H9 (cell line): ENCODE data around the gene BAIAP2L1. TPM values are rescaled to one million over a fixed set of nuclear protein-coding genes. Genes with fewer than 3 reads are reported as not detected.
A peak's percentile ranks its signal among the peaks of the same experiment; 100 is the strongest.

ENCODE experiments used
- DNase-seq: peaks from one replicate; pipeline ENCODE4 v3.0.0-alpha.2; 2017
- H2AFZ ChIP-seq: one replicate; pipeline ENCODE4 v1.6.1; 2013; ENCODE audit warnings: mild to moderate bottlenecking, low read length, control low read depth, moderate library complexity
- H2AK5ac ChIP-seq: 2 replicates; pipeline ENCODE4 v1.6.1; 2013; ENCODE audit warnings: low read length, control low read depth, mixed read lengths; ENCODE audit not compliant: insufficient read length
- H2BK120ac ChIP-seq: one replicate; pipeline ENCODE4 v1.6.1; 2013; ENCODE audit warnings: low read depth, mild to moderate bottlenecking, low read length, control low read depth, inconsistent platforms; ENCODE audit not compliant: poor library complexity, severe bottlenecking
- H2BK12ac ChIP-seq: 2 replicates; pipeline ENCODE4 v1.6.1; 2013; ENCODE audit warnings: low read length, control low read depth, mixed read lengths, low read depth; ENCODE audit not compliant: insufficient read length
- H2BK15ac ChIP-seq: 2 replicates; pipeline ENCODE4 v1.6.1; 2013; ENCODE audit warnings: low read depth, low read length, control low read depth
- H2BK20ac ChIP-seq: one replicate; pipeline ENCODE4 v1.6.1; 2013; ENCODE audit warnings: low read depth, mild to moderate bottlenecking, low read length, control low read depth, inconsistent platforms; ENCODE audit not compliant: poor library complexity, severe bottlenecking
- H2BK5ac ChIP-seq: 2 replicates; pipeline ENCODE4 v1.6.1; 2013; ENCODE audit warnings: low read length, control low read depth, mixed read lengths; ENCODE audit not compliant: insufficient read length
- H3K14ac ChIP-seq: 2 replicates; pipeline ENCODE4 v1.6.1; 2013; ENCODE audit warnings: low read length, control low read depth; ENCODE audit not compliant: insufficient read depth
- H3K18ac ChIP-seq: 2 replicates; pipeline ENCODE4 v1.6.1; 2013; ENCODE audit warnings: low read depth, mild to moderate bottlenecking, mixed read lengths, low read length, control low read depth; ENCODE audit not compliant: insufficient read length
- H3K23ac ChIP-seq: 2 replicates; pipeline ENCODE4 v1.6.1; 2013; ENCODE audit warnings: low read length, control low read depth, mixed read lengths, low read depth; ENCODE audit not compliant: insufficient read length
- H3K23me2 ChIP-seq: 2 replicates; pipeline ENCODE4 v1.6.1; 2013; ENCODE audit warnings: low read depth, mild to moderate bottlenecking, mixed read lengths, low read length, control low read depth; ENCODE audit not compliant: insufficient read length, poor library complexity, severe bottlenecking
- H3K27ac ChIP-seq: 2 replicates; pipeline ENCODE4 v1.5.1; 2013; ENCODE audit warnings: low read length, control low read depth, mixed read lengths, low read depth; ENCODE audit not compliant: insufficient read length
- H3K27me3 ChIP-seq: 2 replicates; pipeline ENCODE4 v1.6.1; 2013; ENCODE audit warnings: low read length, control low read depth, inconsistent platforms; ENCODE audit not compliant: insufficient read depth
- H3K4ac ChIP-seq: 2 replicates; pipeline ENCODE4 v1.6.1; 2013; ENCODE audit warnings: low read depth, mild to moderate bottlenecking, control low read depth, inconsistent platforms, low read length, moderate library complexity
- H3K4me1 ChIP-seq: 2 replicates; pipeline ENCODE4 v1.6.1; 2013; ENCODE audit warnings: low read length, control low read depth, inconsistent platforms; ENCODE audit not compliant: insufficient read depth
- H3K4me2 ChIP-seq: 2 replicates; pipeline ENCODE4 v1.6.1; 2013; ENCODE audit warnings: low read length, control low read depth, mixed read lengths; ENCODE audit not compliant: insufficient read length, insufficient read depth
- H3K56ac ChIP-seq: 2 replicates; pipeline ENCODE4 v1.6.1; 2013; ENCODE audit warnings: low read depth, mild to moderate bottlenecking, mixed read lengths, low read length, control low read depth; ENCODE audit not compliant: insufficient read length
- H3K79me1 ChIP-seq: 2 replicates; pipeline ENCODE4 v1.6.1; 2013; ENCODE audit warnings: low read depth, mild to moderate bottlenecking, moderate library complexity, low read length, control low read depth, inconsistent platforms; ENCODE audit not compliant: insufficient read depth, poor library complexity, severe bottlenecking
- H3K79me2 ChIP-seq: 2 replicates; pipeline ENCODE4 v1.6.1; 2013; ENCODE audit warnings: low read length, control low read depth, inconsistent platforms; ENCODE audit not compliant: insufficient read depth
- H3K9ac ChIP-seq: 2 replicates; pipeline ENCODE4 v1.6.1; 2013; ENCODE audit warnings: low read length, control low read depth, mixed read lengths; ENCODE audit not compliant: insufficient read length; ENCODE audit errors: extremely low read depth
- H3K9me3 ChIP-seq: one replicate; pipeline ENCODE4 v1.6.1; 2013; ENCODE audit warnings: low read depth, low read length, inconsistent platforms; ENCODE audit not compliant: control insufficient read depth
- H3T11ph ChIP-seq: one replicate; pipeline ENCODE4 v1.6.1; 2013; ENCODE audit warnings: mild to moderate bottlenecking, low read length, control low read depth, inconsistent platforms
- H4K20me1 ChIP-seq: one replicate; pipeline ENCODE4 v1.6.1; 2013; ENCODE audit not compliant: control insufficient read depth, insufficient read length, insufficient read depth
- H4K5ac ChIP-seq: 2 replicates; pipeline ENCODE4 v1.6.1; 2013; ENCODE audit warnings: low read depth, mild to moderate bottlenecking, mixed read lengths, low read length, control low read depth; ENCODE audit not compliant: insufficient read length
- H4K8ac ChIP-seq: replicated peaks from 2 replicates; pipeline ENCODE4 v1.6.1; 2013; ENCODE audit warnings: low read length, control low read depth, mixed read lengths, low read depth; ENCODE audit not compliant: insufficient read length
- H4K91ac ChIP-seq: 2 replicates; pipeline ENCODE4 v1.6.1; 2013; ENCODE audit warnings: low read depth, mild to moderate bottlenecking, moderate library complexity, mixed read lengths, low read length, control low read depth; ENCODE audit not compliant: insufficient read length
- H3K27ac Mint-ChIP-seq, 3 experiments: 2 replicates in 2 of 3; 3 replicates in 1 of 3; pipeline ENCODE4 v1.8.0; 2020 to 2021; ENCODE audit warnings: mixed read lengths in 3 of 3, mild to moderate bottlenecking in 1 of 3, moderate library complexity in 1 of 3
- H3K27me3 Mint-ChIP-seq: 2 replicates; pipeline ENCODE4 v1.8.0; 2021; ENCODE audit warnings: low read depth, mild to moderate bottlenecking, moderate library complexity, mixed read lengths
- H3K36me3 Mint-ChIP-seq, 3 experiments: 2 replicates in 2 of 3; 3 replicates in 1 of 3; pipeline ENCODE4 v1.8.0; 2020 to 2021; ENCODE audit warnings: low read depth in 3 of 3, mixed read lengths in 3 of 3; ENCODE audit not compliant: insufficient read depth in 1 of 3
- H3K4me1 Mint-ChIP-seq, 2 experiments: 2 replicates each; pipeline ENCODE4 v1.8.0; 2020; ENCODE audit warnings: mixed read lengths in 2 of 2
- H3K4me3 Mint-ChIP-seq, 2 experiments: 2 replicates in 1 of 2; 3 replicates in 1 of 2; pipeline ENCODE4 v1.8.0; 2020 to 2021; ENCODE audit warnings: mild to moderate bottlenecking in 2 of 2, mixed read lengths in 2 of 2, moderate library complexity in 1 of 2
- H3K9me3 Mint-ChIP-seq, 2 experiments: 2 replicates in 1 of 2; 3 replicates in 1 of 2; pipeline ENCODE4 v1.8.0; 2020; ENCODE audit warnings: mild to moderate bottlenecking in 2 of 2, mixed read lengths in 2 of 2, moderate library complexity in 1 of 2
- WGBS: extraction: QIAGEN DNeasy Blood & Tissue Kit; methylation state at CpG from one replicate; pipeline ENCODE4 v1.1.7; 2013; ENCODE audit warnings: missing lambda C conversion rate, low lambda C conversion rate, mixed read lengths; ENCODE audit not compliant: insufficient read length; ENCODE audit errors: extremely low coverage; 5-methylcytosine and 5-hydroxymethylcytosine counted together
- total RNA-seq: library from RNA; stranded (reverse); gene quantifications from 2 replicates; pipeline ENCODE4 v1.2.1, GENCODE V29; 2021
- TF ChIP-seq, protein P1 (sequence below): fragments of 200-600 bp; sonication (generic); conservative IDR thresholded peaks from 3 replicates; pipeline ENCODE4 v1.8.0; 2021; ENCODE audit warnings: antibody characterized with exemption, mild to moderate bottlenecking

BAIAP2L1 gene
- total RNA-seq, 1 experiment from 2014 or later, result 25.9 TPM

DNA sequence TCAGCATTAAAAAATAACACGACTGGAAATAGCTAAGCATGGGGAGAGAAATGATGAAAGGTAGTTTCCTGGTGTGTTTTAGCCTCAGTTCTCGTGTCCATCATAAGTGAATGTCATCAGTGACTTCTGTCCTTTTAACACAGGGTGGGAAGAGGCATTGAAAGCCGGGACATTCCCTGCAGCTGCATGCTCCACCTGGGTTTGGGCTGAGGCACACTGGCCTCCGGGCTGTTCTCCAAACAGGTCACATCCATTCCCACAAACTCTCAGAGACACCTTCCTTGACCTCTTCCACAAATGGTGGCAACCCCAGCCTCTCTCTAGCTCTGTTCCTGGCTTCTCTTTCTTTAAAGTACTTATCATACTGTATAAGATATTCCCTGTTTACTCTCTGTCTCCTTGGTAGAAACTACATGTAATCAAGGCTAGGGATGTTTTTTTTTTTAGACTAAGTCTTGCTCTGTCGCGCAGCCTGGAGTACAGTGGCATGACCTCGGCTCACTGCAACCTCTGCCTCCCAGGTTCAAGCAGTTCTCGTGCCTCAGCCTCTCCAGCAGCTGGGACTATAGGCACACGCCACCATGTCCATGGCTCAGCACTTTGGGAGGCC, 22.6 kb downstream of the BAIAP2L1 start:
- WGBS, result no CpG with 5 or more reads among the region's 9 CpGs
- no peak overlapping the region for H2BK20ac ChIP-seq
- no peaks in the 10 kb centered on the region for H3K9me3 Mint-ChIP-seq
- no peak overlapping the region for H2AK5ac ChIP-seq
- H3K9me3 ChIP-seq, result no peaks in the 10 kb centered on the region
- no peak overlapping the region for H3K4me3 Mint-ChIP-seq
- H3K18ac ChIP-seq, result no peak overlapping the region
- H3K27me3 Mint-ChIP-seq, result no peaks in the 10 kb centered on the region
- no peak overlapping the region for H2BK5ac ChIP-seq
- H2BK15ac ChIP-seq, result no peak overlapping the region
- no peak overlapping the region for H3K14ac ChIP-seq
- no peaks in the 10 kb centered on the region for H3K23me2 ChIP-seq
- no peak overlapping the region for H2AFZ ChIP-seq
- H4K8ac ChIP-seq, result no peak overlapping the region
- H3K79me2 ChIP-seq, result peaks cover 4% of the 10 kb centered on the region; the same call in 1 of the 2 replicates
- peaks cover 2% of the 10 kb centered on the region for H3K79me1 ChIP-seq
- no peak overlapping the region for H3K4me2 ChIP-seq
- no peak overlapping the region for H3K23ac ChIP-seq
- H3K4me1 Mint-ChIP-seq, result 0 out of 4 replicates have a peak, but pooled peaks cover 0 to 2% of the 10 kb centered on the region in 2 experiments
- no peak overlapping the region for H3K56ac ChIP-seq
- no peaks in the 10 kb centered on the region for H4K20me1 ChIP-seq
- H2BK12ac ChIP-seq, result no peak overlapping the region
- H3T11ph ChIP-seq, result no peak overlapping the region
- H4K5ac ChIP-seq, result no peak overlapping the region
- H3K4ac ChIP-seq, result no peak overlapping the region
- no peak overlapping the region for H4K91ac ChIP-seq
- no peaks in the 10 kb centered on the region for H3K27me3 ChIP-seq
- no peaks in the 10 kb centered on the region for H3K4me1 ChIP-seq
- no peak for DNase-seq
- peaks cover 9 to 24% (median 12%) of the 10 kb centered on the region in 3 experiments; a peak in 6 of 7 replicates for H3K36me3 Mint-ChIP-seq
- TF ChIP-seq, protein P1, sequence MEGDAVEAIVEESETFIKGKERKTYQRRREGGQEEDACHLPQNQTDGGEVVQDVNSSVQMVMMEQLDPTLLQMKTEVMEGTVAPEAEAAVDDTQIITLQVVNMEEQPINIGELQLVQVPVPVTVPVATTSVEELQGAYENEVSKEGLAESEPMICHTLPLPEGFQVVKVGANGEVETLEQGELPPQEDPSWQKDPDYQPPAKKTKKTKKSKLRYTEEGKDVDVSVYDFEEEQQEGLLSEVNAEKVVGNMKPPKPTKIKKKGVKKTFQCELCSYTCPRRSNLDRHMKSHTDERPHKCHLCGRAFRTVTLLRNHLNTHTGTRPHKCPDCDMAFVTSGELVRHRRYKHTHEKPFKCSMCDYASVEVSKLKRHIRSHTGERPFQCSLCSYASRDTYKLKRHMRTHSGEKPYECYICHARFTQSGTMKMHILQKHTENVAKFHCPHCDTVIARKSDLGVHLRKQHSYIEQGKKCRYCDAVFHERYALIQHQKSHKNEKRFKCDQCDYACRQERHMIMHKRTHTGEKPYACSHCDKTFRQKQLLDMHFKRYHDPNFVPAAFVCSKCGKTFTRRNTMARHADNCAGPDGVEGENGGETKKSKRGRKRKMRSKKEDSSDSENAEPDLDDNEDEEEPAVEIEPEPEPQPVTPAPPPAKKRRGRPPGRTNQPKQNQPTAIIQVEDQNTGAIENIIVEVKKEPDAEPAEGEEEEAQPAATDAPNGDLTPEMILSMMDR, result no peak
- no peak overlapping the region for H3K9ac ChIP-seq
- no peak overlapping the region for H2BK120ac ChIP-seq
- peak overlapping the region in 2 of 3 experiments; percentile 25 to 79; a peak in 4 of 7 replicates for H3K27ac Mint-ChIP-seq
- no peak overlapping the region for H3K27ac ChIP-seq
